H1 (cell line): ENCODE results near the gene ZNF831. TPM values are rescaled to one million over a fixed set of nuclear protein-coding genes. Genes with fewer than 3 reads are reported as not detected.

ENCODE experiments used
- CTCF ChIA-PET: fragments of 300-600 bp; sonication (Branson Sonifier 250); formaldehyde crosslinking; loops from one replicate; lab custom pipeline; 2021; ENCODE audit not compliant: partially characterized antibody; lab: Charles Lee
- POLR2A ChIA-PET: fragments of 300-600 bp; sonication (Branson Sonifier 250); formaldehyde crosslinking; loops from one replicate; lab custom pipeline; 2021; ENCODE audit warnings: inconsistent platforms; ENCODE audit not compliant: partially characterized antibody; lab: Charles Lee
- DNase-seq, 2 experiments: peaks; one replicate each; pipeline versions ENCODE4 v3.0.0 to v3.0.0-alpha.2; 2010 to 2022; ENCODE audit warnings: low spot score in 2 of 2, low read depth in 1 of 2, mixed read lengths in 1 of 2
- FAIRE-seq: peaks from 2 replicates; lab custom pipeline; 2011; peaks lifted over from hg19 to GRCh38; lab: Jason Lieb, UNC
- H2AFZ ChIP-seq: 2 replicates; pipeline ENCODE4 v1.8.1; 2012; ENCODE audit warnings: low read length, inconsistent platforms
- H2AK5ac ChIP-seq: 2 replicates; pipeline ENCODE4 v1.6.1; 2013; ENCODE audit warnings: low read depth, low read length
- H2BK120ac ChIP-seq: replicated peaks from 2 replicates; pipeline ENCODE3; 2013; ENCODE audit warnings: low read depth, low read length, inconsistent platforms
- H2BK12ac ChIP-seq: 2 replicates; pipeline ENCODE4 v1.6.1; 2013; ENCODE audit warnings: low read depth, low read length
- H2BK15ac ChIP-seq: 2 replicates; pipeline ENCODE4 v1.6.1; 2013; ENCODE audit warnings: low read length
- H2BK20ac ChIP-seq: 2 replicates; pipeline ENCODE4 v1.6.1; 2013; ENCODE audit warnings: low read length
- H2BK5ac ChIP-seq: 2 replicates; pipeline ENCODE4 v1.6.1; 2013; ENCODE audit warnings: low read depth, low read length
- H3K14ac ChIP-seq: 2 replicates; pipeline ENCODE4 v1.6.1; 2013; ENCODE audit warnings: inconsistent platforms; ENCODE audit not compliant: insufficient read length
- H3K18ac ChIP-seq: 2 replicates; pipeline ENCODE4 v1.6.1; 2013; ENCODE audit warnings: low read length; ENCODE audit errors: extremely low read depth
- H3K23ac ChIP-seq: 2 replicates; pipeline ENCODE4 v1.6.1; 2013; ENCODE audit warnings: inconsistent platforms; ENCODE audit not compliant: insufficient read length
- H3K23me2 ChIP-seq: 2 replicates; pipeline ENCODE4 v1.6.1; 2013; ENCODE audit warnings: low read depth, low read length
- H3K27ac ChIP-seq: 2 replicates; pipeline ENCODE4 v1.6.1; 2011; ENCODE audit warnings: low read depth, low read length, inconsistent platforms
- H3K27me3 ChIP-seq, 4 experiments: replicated peaks in 1 of 4; 1 replicate in 1 of 4; 2 replicates in 3 of 4; pipeline versions ENCODE4 v1.6.1 to v1.8.1; 2011 to 2013; ENCODE audit warnings: low read length in 3 of 4, mild to moderate bottlenecking in 3 of 4, inconsistent platforms in 2 of 4, mixed read lengths in 2 of 4, moderate library complexity in 1 of 4; ENCODE audit not compliant: control insufficient read depth in 3 of 4, insufficient read depth in 3 of 4; ENCODE audit errors: extremely low read depth in 1 of 4
- H3K36me3 ChIP-seq, 4 experiments: 2 replicates each; pipeline versions ENCODE4 v1.6.1 to v1.8.1; 2011 to 2013; ENCODE audit warnings: mild to moderate bottlenecking in 4 of 4, low read length in 3 of 4, moderate library complexity in 2 of 4, control low read depth in 1 of 4, inconsistent platforms in 1 of 4; ENCODE audit not compliant: insufficient read depth in 4 of 4, control insufficient read depth in 2 of 4
- H3K4ac ChIP-seq: replicated peaks from 2 replicates; pipeline ENCODE3; 2013; ENCODE audit warnings: low read length, low read depth, mixed read lengths, inconsistent platforms; ENCODE audit not compliant: insufficient read length
- H3K4me1 ChIP-seq, 4 experiments: replicated peaks in 1 of 4; 1 replicate in 1 of 4; 2 replicates in 3 of 4; pipeline versions ENCODE4 v1.6.1 to v1.8.1; 2011 to 2013; ENCODE audit warnings: low read length in 3 of 4, inconsistent platforms in 2 of 4, mixed read lengths in 1 of 4; ENCODE audit not compliant: insufficient read depth in 4 of 4, control insufficient read depth in 3 of 4
- H3K4me2 ChIP-seq, 2 experiments: 2 replicates each; pipeline versions ENCODE4 v1.6.1 to v1.8.1; 2011 to 2013; ENCODE audit warnings: low read depth in 2 of 2, low read length in 2 of 2, control low read depth in 1 of 2, inconsistent platforms in 1 of 2, mild to moderate bottlenecking in 1 of 2; ENCODE audit not compliant: insufficient read depth in 1 of 2
- H3K4me3 ChIP-seq, 4 experiments: fragments of 200-600, 300-600 bp in 1 of 4; sonication (generic), shearing (Covaris generic), sonication (Bioruptor Twin) in 1 of 4; 2 replicates each; pipeline versions ENCODE4 v1.5.1 to v1.8.1; 2011 to 2016; ENCODE audit warnings: low read length in 4 of 4, low read depth in 3 of 4, control low read depth in 2 of 4, inconsistent platforms in 2 of 4, mild to moderate bottlenecking in 2 of 4, mixed read lengths in 1 of 4, moderate library complexity in 1 of 4; ENCODE audit not compliant: insufficient read depth in 2 of 4; ENCODE audit errors: extremely low read depth in 1 of 4
- H3K56ac ChIP-seq: replicated peaks from 2 replicates; pipeline ENCODE3; 2013; ENCODE audit warnings: low read depth, mild to moderate bottlenecking, mixed read lengths, low read length, inconsistent platforms; ENCODE audit not compliant: insufficient read length
- H3K79me1 ChIP-seq: 2 replicates; pipeline ENCODE4 v1.6.1; 2013; ENCODE audit warnings: low read depth, low read length, control low read depth
- H3K79me2 ChIP-seq, 2 experiments: 2 replicates each; pipeline versions ENCODE4 v1.6.1 to v1.8.1; 2012 to 2013; ENCODE audit warnings: low read length in 2 of 2, mild to moderate bottlenecking in 2 of 2, inconsistent platforms in 1 of 2; ENCODE audit not compliant: insufficient read depth in 2 of 2, control insufficient read depth in 1 of 2
- H3K9ac ChIP-seq, 4 experiments: replicated peaks in 1 of 4; 1 replicate in 1 of 4; 2 replicates in 3 of 4; pipeline versions ENCODE4 v1.6.1 to v1.8.1; 2011 to 2013; ENCODE audit warnings: low read depth in 3 of 4, low read length in 3 of 4, control low read depth in 2 of 4, mild to moderate bottlenecking in 2 of 4, moderate library complexity in 2 of 4, inconsistent platforms in 1 of 4; ENCODE audit errors: extremely low read depth in 1 of 4
- H3K9me3 ChIP-seq, 2 experiments: 2 replicates each; pipeline versions ENCODE4 v1.6.1 to v1.8.1; 2012 to 2013; ENCODE audit warnings: mild to moderate bottlenecking in 2 of 2, moderate library complexity in 2 of 2, control low read depth in 1 of 2, inconsistent platforms in 1 of 2, low read depth in 1 of 2, low read length in 1 of 2, mixed read lengths in 1 of 2; ENCODE audit not compliant: insufficient read depth in 2 of 2
- H4K20me1 ChIP-seq, 2 experiments: replicated peaks in 1 of 2; 2 replicates each; pipeline versions ENCODE3 to v1.8.1; 2011 to 2013; ENCODE audit warnings: inconsistent platforms in 2 of 2, low read length in 2 of 2, mild to moderate bottlenecking in 1 of 2; ENCODE audit not compliant: insufficient read depth in 2 of 2, control insufficient read depth in 1 of 2
- H4K5ac ChIP-seq: 2 replicates; pipeline ENCODE4 v1.6.1; 2013; ENCODE audit warnings: low read length, low read depth, mixed read lengths, inconsistent platforms; ENCODE audit not compliant: insufficient read length
- H4K8ac ChIP-seq: 2 replicates; pipeline ENCODE4 v1.8.0; 2013; ENCODE audit warnings: mild to moderate bottlenecking, moderate library complexity, low read length, inconsistent platforms; ENCODE audit not compliant: insufficient read depth; ENCODE audit errors: extremely low read depth
- H4K91ac ChIP-seq: replicated peaks from 2 replicates; pipeline ENCODE3; 2013; ENCODE audit warnings: low read length, mixed read lengths, inconsistent platforms; ENCODE audit not compliant: insufficient read length
- CEBPB ChIP-seq: IDR thresholded peaks from 2 replicates; pipeline ENCODE4 v1.6.1; 2012; ENCODE audit warnings: low read depth, low read length
- CHD1 ChIP-seq: IDR thresholded peaks from 2 replicates; pipeline ENCODE4 v1.6.1; 2012; ENCODE audit warnings: low read depth, low read length, improper control_type of control experiment
- CREB1 ChIP-seq: IDR thresholded peaks from 2 replicates; pipeline ENCODE4 v1.6.1; 2012; ENCODE audit warnings: inconsistent platforms
- EP300 ChIP-seq, 2 experiments: IDR thresholded peaks; 1 replicate in 1 of 2; 2 replicates in 1 of 2; pipeline ENCODE4 v1.6.1; 2011 to 2012; ENCODE audit warnings: low read depth in 2 of 2, low read length in 2 of 2, mild to moderate bottlenecking in 2 of 2, borderline replicate concordance in 1 of 2, inconsistent platforms in 1 of 2, moderate library complexity in 1 of 2
- FOSL1 ChIP-seq: IDR thresholded peaks from 2 replicates; pipeline ENCODE4 v1.6.1; 2011; ENCODE audit warnings: mild to moderate bottlenecking, low read depth, low read length, moderate library complexity; ENCODE audit not compliant: insufficient read depth
- HDAC6 ChIP-seq: IDR thresholded peaks from one replicate; pipeline ENCODE4 v1.7.1; 2012; ENCODE audit warnings: low read depth, mild to moderate bottlenecking, inconsistent platforms, low read length, moderate library complexity
- KDM1A ChIP-seq: fragments of 200-600, 300-600 bp; sonication (generic); IDR thresholded peaks from 2 replicates; pipeline ENCODE4 v1.7.1; 2016; ENCODE audit warnings: mild to moderate bottlenecking, low read length, borderline replicate concordance
- NANOG ChIP-seq: IDR thresholded peaks from 2 replicates; pipeline ENCODE4 v1.6.1; 2011; ENCODE audit warnings: low read length, low read depth, mild to moderate bottlenecking, inconsistent platforms; ENCODE audit not compliant: insufficient read depth, poor library complexity, severe bottlenecking
- SP2 ChIP-seq: IDR thresholded peaks from 2 replicates; pipeline ENCODE4 v1.6.1; 2012; ENCODE audit warnings: mild to moderate bottlenecking, low read length, inconsistent platforms
- SRF ChIP-seq: IDR thresholded peaks from 2 replicates; pipeline ENCODE4 v1.6.1; 2011; ENCODE audit warnings: mild to moderate bottlenecking, low read depth, low read length, moderate library complexity
- TEAD4 ChIP-seq: IDR thresholded peaks from 2 replicates; pipeline ENCODE4 v1.6.1; 2012; ENCODE audit warnings: low read depth, low read length, inconsistent platforms, mixed read lengths
- WGBS, 2 experiments: shearing (Covaris generic) in 1 of 2; methylation state at CpG; one replicate each; pipeline versions ENCODE4 v1.1.6 to v1.1.7; 2013 to 2015; ENCODE audit warnings: low lambda C conversion rate in 2 of 2, mixed read lengths in 2 of 2, inconsistent platforms in 1 of 2, low coverage in 1 of 2, missing lambda C conversion rate in 1 of 2; ENCODE audit not compliant: insufficient replicate concordance in 2 of 2, insufficient coverage in 1 of 2, insufficient read length in 1 of 2; ENCODE audit errors: extremely low coverage in 1 of 2, missing lambda C conversion rate in 1 of 2; 5-methylcytosine and 5-hydroxymethylcytosine counted together
- polyA plus RNA-seq, 7 experiments: library from polyadenylated mRNA; depleted of rRNA in 3 of 7; stranded (reverse) in 5 of 7; unstranded in 2 of 7; fragments of >200 nt in 5 of 7; fragments of 200-250 nt in 2 of 7; gene quantifications; 1 replicate in 5 of 7; 2 replicates in 1 of 7; 4 replicates in 1 of 7; pipeline versions ENCODE4 v1.2.1 to v1.2.3, GENCODE V29; 2011 to 2013; ENCODE audit warnings: missing spikeins in 2 of 7, mixed read lengths in 2 of 7
- total RNA-seq: library from RNA; stranded (reverse); fragmentation: NEBNext Ultra II Directional; extraction: Animal tissue kit (Norgen Biotek cat#: 25700); gene quantifications from 2 replicates; pipeline ENCODE4 v1.2.1, GENCODE V29; 2021

Gene ZNF831
- total and polyA plus RNA-seq, 2 of the 8 experiments (the other 6 are each of a cell fraction or from before 2014, with no cell fraction given) = not detected

GRCh38 chr20:59179988-59180387, 16.4 kb downstream of the ZNF831 start:
- Histone ChIP-seq H2AFZ (no peak overlapping the region), H3K14ac (no peak overlapping the region), H3K23ac (no peak overlapping the region), H2BK15ac (no peak overlapping the region), H2BK5ac (no peak overlapping the region), H2BK120ac (no peak overlapping the region), H3K56ac (no peak overlapping the region), H3K27ac (no peak overlapping the region), H3K79me1 (no peaks in the 10 kb centered on the region)
- FAIRE-seq = no peak
- CTCF ChIA-PET = interaction anchor here (0.8 to 1.4 kb wide), 2 partner anchors 28 to 276 kb away, joined by 3 read pairs; no protein-coding TSS in a partner anchor
- POLR2A ChIA-PET = no interaction called here
- no peak for TF ChIP-seq CREB1
- TF ChIP-seq EP300 (IDR thresholded peaks at IDR 0.05; ENCODE audit: borderline replicate concordance in 1 of 2, low read depth in 2 of 2, low read length in 2 of 2) = no peak
- no peak for TF ChIP-seq FOSL1
- no peak for TF ChIP-seq CHD1
- TF ChIP-seq NANOG = no peak
- no peak for TF ChIP-seq KDM1A
- TF ChIP-seq HDAC6 = no peak
- TF ChIP-seq SRF = no peak
- no peak for TF ChIP-seq SP2
- TF ChIP-seq TEAD4 = no peak
- TF ChIP-seq CEBPB = no peak
- TF ChIP-seq, all 59 proteins: peak for 0
- Histone ChIP-seq H3K4me2 (no peak overlapping the region), H4K8ac (no peak overlapping the region), H2BK12ac (no peak overlapping the region), H3K4me3 (no peak overlapping the region), H3K9ac (no peak overlapping the region), H3K4ac (no peak overlapping the region), H3K23me2 (no peaks in the 10 kb centered on the region), H4K91ac (no peak overlapping the region), H2BK20ac (no peak overlapping the region), H4K20me1 (no peaks in the 10 kb centered on the region), H3K36me3 (no peaks in the 10 kb centered on the region), H2AK5ac (no peak overlapping the region), H3K4me1 (no peaks in the 10 kb centered on the region), H3K79me2 (no peaks in the 10 kb centered on the region), H3K27me3 (no peaks in the 10 kb centered on the region), H4K5ac (no peak overlapping the region), H3K18ac (no peak overlapping the region), H3K9me3 (no peaks in the 10 kb centered on the region)
- no peak for DNase-seq
- 85% methylated on average over 5 of the region's 5 CpGs; no CpG with 5 or more reads in 1 of the 2 experiments for WGBS, 2 experiments
